ENCODE data around the gene TAF7.
"Not testable (repeated sequence)": the region's sequence is repeated elsewhere in the genome, so short reads cannot be mapped to it uniquely, and the experiment has no call there.

The TAF7 gene

GRCh38 chr5:141320225-141321169, at the start of gene TAF7:
Gene TAF7 (minus strand): TSS chr5:141320784. CDS start chr5:141320044, 740 bp downstream.
- peak; percentile 92 for DNase-seq (ENCODE audit: low read depth)

DNA sequence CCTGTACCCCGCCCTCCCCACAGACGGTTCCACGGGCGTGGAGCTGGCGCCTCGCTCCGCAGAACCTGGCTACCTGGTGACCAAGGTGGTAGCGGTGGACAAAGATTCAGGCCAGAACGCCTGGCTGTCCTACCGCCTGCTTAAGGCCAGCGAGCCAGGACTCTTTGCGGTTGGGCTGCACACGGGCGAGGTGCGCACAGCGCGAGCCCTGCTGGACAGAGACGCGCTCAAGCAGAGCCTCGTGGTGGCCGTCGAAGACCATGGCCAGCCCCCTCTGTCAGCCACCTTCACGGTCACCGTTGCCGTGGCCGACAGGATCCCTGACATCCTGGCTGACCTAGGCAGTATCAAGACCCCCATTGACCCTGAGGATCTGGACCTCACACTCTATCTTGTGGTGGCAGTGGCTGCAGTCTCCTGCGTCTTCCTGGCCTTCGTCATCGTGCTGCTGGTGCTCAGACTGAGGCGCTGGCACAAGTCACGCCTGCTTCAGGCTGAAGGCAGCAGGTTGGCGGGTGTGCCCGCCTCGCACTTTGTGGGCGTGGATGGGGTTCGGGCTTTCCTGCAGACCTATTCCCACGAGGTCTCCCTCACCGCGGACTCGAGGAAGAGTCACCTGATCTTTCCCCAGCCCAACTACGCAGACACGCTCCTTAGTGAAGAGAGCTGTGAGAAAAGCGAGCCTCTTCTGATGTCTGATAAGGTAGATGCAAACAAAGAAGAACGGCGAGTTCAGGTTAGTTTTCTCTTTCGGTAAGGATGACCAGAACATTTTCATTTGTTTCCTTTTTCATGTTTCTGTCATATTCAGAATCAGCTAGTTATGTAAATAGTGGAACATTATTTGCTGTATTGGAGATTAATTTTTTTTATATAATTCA, 45.7 kb upstream of the TAF7 start:
- DNase-seq (ENCODE audit: low read depth): no peak

- peak; percentile 63 for DNase-seq (ENCODE audit: low read depth)
These were observed 43.5 kb upstream of the TAF7 start, which contains the start of gene PCDHGA5 for GRCh38 chr5:141363952-141364660. Gene PCDHGA5 (plus strand): TSS chr5:141364162. CDS start chr5:141364331, 169 bp downstream.

- DNase-seq (ENCODE audit: low read depth): no peak
These were observed 42.1 kb upstream of the TAF7 start for GRCh38 chr5:141362719-141363118.

DNA sequence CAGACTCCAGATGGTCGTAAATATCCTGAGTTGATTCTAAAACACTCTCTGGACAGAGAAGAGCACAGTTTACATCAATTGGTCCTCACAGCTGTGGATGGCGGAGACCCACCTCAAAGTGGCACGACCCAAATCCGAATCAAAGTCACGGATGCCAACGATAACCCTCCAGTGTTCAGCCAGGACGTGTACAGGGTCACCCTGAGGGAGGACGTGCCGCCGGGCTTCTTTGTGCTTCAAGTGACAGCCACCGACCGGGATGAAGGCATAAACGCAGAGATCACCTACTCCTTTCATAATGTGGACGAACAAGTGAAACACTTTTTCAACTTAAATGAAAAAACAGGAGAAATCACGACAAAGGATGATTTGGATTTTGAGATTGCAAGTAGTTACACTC, 40.1 kb upstream of the TAF7 start:
- no peak for DNase-seq (ENCODE audit: low read depth)

DNA sequence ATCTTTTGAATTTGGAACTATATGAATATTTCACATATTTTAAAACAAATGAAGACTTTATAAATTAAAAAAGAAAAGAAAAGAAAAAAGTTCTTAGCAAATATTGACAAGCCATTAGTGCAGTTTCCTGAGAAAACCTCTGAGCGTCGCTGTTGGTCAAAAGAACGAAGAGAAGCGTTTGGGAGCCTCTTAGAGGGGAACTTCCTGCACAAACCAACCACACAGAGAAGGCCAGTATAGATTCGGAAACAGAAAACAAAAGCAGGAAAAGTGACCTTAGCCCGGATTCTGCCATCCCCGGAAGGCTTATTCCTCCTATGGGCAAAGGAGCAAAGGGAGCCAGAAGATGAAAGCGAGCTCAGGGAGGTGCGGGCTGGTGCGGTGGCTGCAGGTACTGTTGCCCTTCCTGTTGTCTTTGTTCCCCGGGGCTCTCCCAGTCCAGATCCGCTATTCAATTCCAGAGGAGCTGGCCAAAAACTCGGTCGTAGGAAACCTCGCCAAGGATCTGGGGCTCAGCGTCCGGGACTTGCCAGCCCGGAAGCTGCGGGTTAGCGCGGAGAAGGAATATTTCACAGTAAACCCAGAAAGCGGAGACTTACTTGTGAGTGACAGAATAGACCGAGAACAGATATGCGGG, 39.3 kb upstream of the TAF7 start, which contains the start of gene PCDHGB2:
Gene PCDHGB2, plus strand, starts transcription at position 205 of the 637 bp plus-strand sequence. Its CDS starts 142 bp downstream, at position 347.
- peak; percentile 51 for DNase-seq (ENCODE audit: low read depth)

GRCh38 chr5:141356950-141357349, 36.4 kb upstream of the TAF7 start:
- no peak for DNase-seq (ENCODE audit: low read depth)

GRCh38 chr5:141356133-141356532, 35.5 kb upstream of the TAF7 start:
- no peak for DNase-seq (ENCODE audit: low read depth)

DNA sequence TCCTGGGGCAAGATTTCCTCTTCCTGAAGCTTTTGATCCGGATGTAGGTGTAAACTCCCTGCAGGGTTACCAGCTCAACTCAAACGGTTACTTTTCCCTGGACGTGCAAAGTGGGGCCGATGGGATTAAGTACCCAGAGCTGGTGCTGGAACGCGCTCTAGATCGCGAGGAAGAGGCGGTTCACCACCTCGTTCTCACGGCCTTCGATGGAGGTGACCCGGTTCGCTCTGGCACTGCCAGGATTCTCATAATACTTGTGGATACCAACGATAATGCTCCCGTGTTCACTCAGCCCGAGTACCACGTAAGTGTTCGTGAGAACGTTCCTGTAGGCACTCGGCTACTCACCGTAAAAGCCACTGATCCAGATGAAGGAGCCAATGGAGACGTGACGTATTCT, 35.1 kb upstream of the TAF7 start:
- DNase-seq (ENCODE audit: low read depth): no peak

DNA sequence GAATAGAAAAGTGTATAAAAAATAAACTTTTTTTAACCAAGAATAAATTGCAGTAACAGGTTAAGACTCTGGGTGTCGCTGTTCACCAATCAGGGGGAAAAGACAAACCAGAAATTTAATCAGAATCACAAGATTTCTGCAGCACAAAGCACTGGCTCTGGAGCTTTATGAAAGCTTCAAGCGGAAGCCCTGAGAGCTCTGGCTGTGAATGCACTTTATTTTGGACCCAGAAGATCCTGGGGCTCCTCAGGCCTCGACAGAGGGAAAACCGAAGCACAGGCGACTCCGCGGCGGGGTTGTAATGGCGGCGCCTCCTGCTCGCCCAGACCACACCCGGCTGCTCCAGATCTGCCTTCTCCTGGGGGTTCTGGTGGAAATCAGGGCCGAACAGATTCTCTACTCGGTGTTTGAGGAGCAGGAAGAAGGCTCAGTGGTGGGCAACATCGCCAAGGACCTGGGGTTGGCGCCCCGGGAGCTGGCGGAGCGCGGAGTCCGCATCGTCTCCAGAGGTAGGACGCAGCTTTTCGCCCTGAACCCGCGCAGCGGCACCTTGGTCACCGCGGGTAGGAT, 34.4 kb upstream of the TAF7 start, which contains the start of gene PCDHGA4:
Gene PCDHGA4, plus strand, starts transcription at position 122 of the 570 bp plus-strand sequence. Its CDS starts 87 bp downstream, at position 209.
- DNase-seq (ENCODE audit: low read depth): no peak

GRCh38 chr5:141351591-141351990, 31.0 kb upstream of the TAF7 start:
- DNase-seq (ENCODE audit: low read depth): no peak

- DNase-seq (ENCODE audit: low read depth): peak; percentile 36
These were observed 29.5 kb upstream of the TAF7 start, which contains the start of gene PCDHGB1 for GRCh38 chr5:141349917-141350619. Gene PCDHGB1 (plus strand): TSS chr5:141350099. CDS start chr5:141350261, 162 bp downstream.

- DNase-seq (ENCODE audit: low read depth): not testable (repeated sequence)
These were observed 25.4 kb upstream of the TAF7 start for GRCh38 chr5:141346017-141346416.

GRCh38 chr5:141345327-141345726, 24.7 kb upstream of the TAF7 start:
- DNase-seq (ENCODE audit: low read depth): no peak

- no peak for DNase-seq (ENCODE audit: low read depth)
These were observed 23.4 kb upstream of the TAF7 start for GRCh38 chr5:141343953-141344463.

DNA sequence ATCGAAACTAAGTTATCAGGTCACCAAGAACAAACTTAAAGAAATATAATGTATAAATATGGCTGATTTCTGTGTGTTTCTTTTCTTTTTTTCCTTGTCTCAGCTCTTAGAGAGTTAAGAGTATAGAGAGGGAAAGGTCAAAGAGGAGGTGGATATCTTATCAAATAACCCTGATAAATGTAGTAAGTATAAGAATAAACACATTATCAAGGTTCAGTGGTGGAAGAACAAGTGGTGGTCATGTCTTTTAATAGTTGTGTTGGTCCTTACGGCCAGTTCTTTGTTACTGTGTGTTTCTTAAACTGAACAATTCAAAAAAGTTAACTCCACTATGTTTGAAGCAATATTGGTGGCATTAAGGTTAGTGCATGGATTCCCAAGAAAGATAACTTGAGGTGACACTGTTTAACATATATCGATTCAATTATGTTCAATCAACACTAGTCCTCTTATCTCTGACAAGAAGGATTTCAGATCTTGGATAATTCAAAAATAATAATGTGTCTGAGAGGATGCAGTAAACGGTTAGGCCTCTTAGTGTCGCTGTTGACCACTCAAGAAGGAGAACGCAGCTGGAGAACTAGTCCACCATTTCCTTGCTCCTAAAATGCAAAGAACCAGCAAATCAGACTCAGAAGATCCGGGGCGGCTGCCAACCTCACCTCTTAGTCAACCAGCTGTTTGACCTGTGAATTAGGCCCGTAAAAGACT, 22.8 kb upstream of the TAF7 start, which contains the start of gene PCDHGA3:
Gene PCDHGA3, plus strand, starts transcription at position 588 of the 711 bp plus-strand sequence. CDS start 205 bp downstream, outside the sequence.
- DNase-seq (ENCODE audit: low read depth): peak; percentile 62

- DNase-seq (ENCODE audit: low read depth): no peak
These were observed 22.2 kb upstream of the TAF7 start for GRCh38 chr5:141342773-141343172.

- not testable (repeated sequence) for DNase-seq (ENCODE audit: low read depth)
These were observed 20.3 kb upstream of the TAF7 start for GRCh38 chr5:141340781-141341354.
